ENCODE data around the gene SHCBP1L. TPM values are rescaled to one million over a fixed set of nuclear protein-coding genes. Genes with fewer than 3 reads are reported as not detected.

The SHCBP1L gene
- total RNA-seq, 1 experiment from 2014 or later: not detected

GRCh38 chr1:182867861-182868260 is 85.1 kb downstream of the SHCBP1L start:
- Mint-ChIP-seq H3K27me3 (ENCODE audit: low read depth) (no peaks in the 10 kb centered on the region), H3K36me3 (peaks cover 87% of the 10 kb centered on the region), H3K4me3 (no peak overlapping the region), H3K9me3 (no peaks in the 10 kb centered on the region), H3K27ac (peak overlapping the region; percentile 38; the same call in 1 of the 2 replicates), H3K4me1 (no peaks in the 10 kb centered on the region)
- ATAC-seq (no peak), DNase-seq (ENCODE audit: low spot score) (no peak)
- POLR2A ChIA-PET: no interaction called here
- TF ChIP-seq USF2 (CRISPR knock-in tag; IDR thresholded peaks at IDR 0.05) (no peak), FOXK1 (CRISPR knock-in tag; IDR thresholded peaks at IDR 0.05) (no peak), JAZF1 (CRISPR knock-in tag; IDR thresholded peaks at IDR 0.05) (no peak), AR (CRISPR knock-in tag; IDR thresholded peaks at IDR 0.05) (no peak), NFATC4 (CRISPR knock-in tag; IDR thresholded peaks at IDR 0.05) (no peak), EMX1 (CRISPR knock-in tag; IDR thresholded peaks at IDR 0.05) (no peak), HMGA2 (CRISPR knock-in tag; IDR thresholded peaks at IDR 0.05) (no peak), E2F5 (CRISPR knock-in tag; IDR thresholded peaks at IDR 0.05) (no peak), ZNF416 (CRISPR knock-in tag; IDR thresholded peaks at IDR 0.05) (no peak), NFYB (CRISPR knock-in tag; conservative IDR thresholded peaks at IDR 0.05; ENCODE audit: low read depth) (no peak), MAX (CRISPR knock-in tag; IDR thresholded peaks at IDR 0.05) (no peak), RELA (CRISPR knock-in tag; IDR thresholded peaks at IDR 0.05; ENCODE audit: borderline replicate concordance) (no peak), TEAD4 (CRISPR knock-in tag; IDR thresholded peaks at IDR 0.05) (no peak), CTCF (IDR thresholded peaks at IDR 0.05) (no peak), PRDM15 (CRISPR knock-in tag; IDR thresholded peaks at IDR 0.05) (no peak), OVOL2 (CRISPR knock-in tag; IDR thresholded peaks at IDR 0.05; ENCODE audit: borderline replicate concordance) (no peak), KAT7 (CRISPR knock-in tag; IDR thresholded peaks at IDR 0.05; ENCODE audit: borderline replicate concordance) (no peak), ZNF263 (CRISPR knock-in tag; IDR thresholded peaks at IDR 0.05; ENCODE audit: low read depth) (no peak), CDX4 (CRISPR knock-in tag; IDR thresholded peaks at IDR 0.05; ENCODE audit: borderline replicate concordance) (no peak)
- CTCF ChIA-PET: no interaction called here
